ACHN (cell line): ENCODE measurements around the gene TNS3.

Experiments
- DNase-seq: peaks from one replicate; pipeline ENCODE4 v3.0.0-alpha.2; 2015
- in situ Hi-C: cut with HindIII; loops from 2 replicates; pipeline ENCODE4 v1.10.0; 2017; ENCODE audit warnings: low sequenced_read_pairs, low pct_ligation_motif_present, low pct_unique_long_range_greater_than_20kb

Gene TNS3

DNA sequence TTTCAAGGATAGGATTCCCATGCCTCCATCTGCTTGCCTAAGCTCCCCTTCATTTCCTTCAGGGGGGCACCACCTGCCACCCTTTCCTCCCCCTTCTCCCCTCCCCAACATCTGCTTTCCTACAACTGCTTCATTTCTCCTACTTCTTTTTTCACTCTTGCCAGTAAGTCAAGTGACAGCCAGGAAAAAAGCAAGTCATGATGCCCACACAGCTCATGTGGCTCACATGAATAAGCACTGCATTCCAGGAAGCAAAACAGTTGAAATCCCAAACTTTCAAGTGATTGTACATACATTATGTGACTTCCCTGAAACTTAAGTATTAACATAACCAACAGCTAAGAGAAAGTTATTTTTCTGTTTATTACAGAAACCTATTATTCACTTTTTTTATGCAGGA lies 78.6 kb downstream of the TNS3 start:
- in situ Hi-C loops = no loop called here
- peak; percentile 32 for DNase-seq

- in situ Hi-C loops = no loop called here
- peak; percentile 18 for DNase-seq
These were observed 79.6 kb downstream of the TNS3 start for GRCh38 chr7:47502240-47502877.

GRCh38 chr7:47501406-47501805 lies 80.5 kb downstream of the TNS3 start:
- peak; percentile 72 for DNase-seq
- in situ Hi-C loops = no loop called here

DNA sequence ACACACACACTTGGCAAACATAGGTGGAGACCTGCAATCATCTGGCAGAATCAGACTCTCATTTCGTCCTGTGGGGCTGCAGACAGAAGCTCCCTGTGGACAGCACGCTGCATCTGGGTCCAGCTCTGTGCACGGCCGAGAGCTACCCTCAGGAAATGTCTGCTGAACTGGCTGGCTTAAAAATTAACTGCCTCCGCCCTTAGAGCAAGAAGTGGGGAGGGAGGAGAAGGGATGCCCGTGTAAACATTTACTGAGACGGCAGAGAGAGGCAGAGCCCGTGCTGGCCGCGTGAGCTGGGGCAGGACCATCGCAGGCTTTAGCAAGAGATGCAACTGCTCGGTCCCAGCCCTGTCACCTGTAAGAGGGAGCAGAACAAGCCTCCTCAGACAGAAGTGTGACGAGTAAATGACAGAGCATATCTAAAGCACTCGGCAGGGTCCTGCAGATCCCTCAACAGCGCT lies 81.8 kb downstream of the TNS3 start:
- in situ Hi-C loops = no loop called here
- DNase-seq = peak; percentile 84

- in situ Hi-C loops = no loop called here
- DNase-seq = no peak
These were observed 83.5 kb downstream of the TNS3 start for GRCh38 chr7:47498229-47499056.

GRCh38 chr7:47497367-47498096 lies 84.4 kb downstream of the TNS3 start:
- in situ Hi-C loops = no loop called here
- DNase-seq = no peak

GRCh38 chr7:47496666-47497065 lies 85.2 kb downstream of the TNS3 start:
- no peak for DNase-seq
- in situ Hi-C loops = no loop called here

- in situ Hi-C loops = no loop called here
- no peak for DNase-seq
These were observed 85.8 kb downstream of the TNS3 start for GRCh38 chr7:47496056-47496665.

- in situ Hi-C loops = no loop called here
- no peak for DNase-seq
These were observed 87.7 kb downstream of the TNS3 start for GRCh38 chr7:47493976-47494911.

GRCh38 chr7:47492716-47493325 lies 89.1 kb downstream of the TNS3 start:
- in situ Hi-C loops = no loop called here
- DNase-seq = no peak

DNA sequence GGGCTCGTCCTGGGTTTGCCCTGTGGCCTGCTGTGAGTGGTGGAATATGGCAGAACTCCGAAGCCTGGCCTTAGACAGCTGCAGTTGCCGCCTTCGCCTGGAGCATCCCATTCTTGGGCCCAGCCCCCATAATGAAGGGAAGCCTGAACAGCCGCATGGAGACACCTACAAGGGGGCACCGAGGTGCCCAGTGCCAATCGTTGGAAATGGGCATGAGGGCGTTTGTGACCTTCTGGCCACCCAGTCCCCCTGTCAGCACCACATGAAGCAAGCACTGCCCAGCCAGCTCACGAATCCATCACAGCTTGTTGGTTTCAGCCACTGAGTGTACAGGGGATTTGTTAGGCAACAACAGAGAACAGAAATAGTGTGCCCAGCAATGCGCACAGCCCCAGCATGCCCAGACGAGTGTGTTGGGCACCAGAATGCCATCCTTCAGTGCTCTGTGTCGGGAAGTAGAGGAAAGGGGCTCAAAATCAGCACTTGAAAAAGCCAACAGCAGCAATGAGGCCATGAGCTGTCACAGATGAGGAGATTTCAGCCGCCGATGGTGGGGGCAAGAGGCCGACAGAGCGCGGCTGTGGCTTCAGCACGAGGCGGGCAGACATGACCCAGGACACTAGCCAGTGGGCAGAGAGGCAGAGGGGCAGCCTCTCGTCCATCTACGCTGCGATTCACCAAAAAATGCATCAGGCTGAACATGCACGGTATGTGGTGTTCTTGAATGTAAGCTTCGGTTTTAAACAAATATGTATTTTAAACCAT lies 91.2 kb downstream of the TNS3 start:
- in situ Hi-C loops = no loop called here
- DNase-seq = no peak

DNA sequence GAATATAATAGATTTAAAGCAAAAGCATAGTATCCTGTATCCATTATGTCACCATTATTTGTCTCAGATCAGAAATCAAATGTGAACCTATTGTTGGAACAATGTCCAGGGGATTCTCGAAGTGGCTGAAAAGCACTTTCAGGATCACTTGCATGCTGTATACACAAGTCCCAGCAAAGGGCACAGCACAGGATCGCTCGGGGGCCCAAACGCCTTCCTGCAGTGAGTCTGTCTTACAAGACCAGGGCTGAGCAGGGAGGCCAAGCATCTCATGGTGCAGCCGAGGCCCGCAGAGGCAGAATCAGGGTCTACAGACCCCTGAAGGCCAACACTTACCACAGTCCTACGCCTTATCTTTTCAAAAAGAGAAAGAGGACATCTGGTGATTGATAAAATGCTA lies 92.3 kb downstream of the TNS3 start:
- no peak for DNase-seq

GRCh38 chr7:47488969-47489342 lies 93.0 kb downstream of the TNS3 start:
- DNase-seq = no peak
- in situ Hi-C loops = no loop called here

More for the DNA sequence above, 92.3 kb downstream of the TNS3 start:
- in situ Hi-C loops = no loop called here

GRCh38 chr7:47488201-47488968 lies 93.5 kb downstream of the TNS3 start:
- in situ Hi-C loops = no loop called here
- no peak for DNase-seq

GRCh38 chr7:47485640-47486435 lies 96.1 kb downstream of the TNS3 start:
- in situ Hi-C loops = no loop called here
- no peak for DNase-seq
